ENCODE measurements around the gene ZBTB42.

ZBTB42 gene

DNA sequence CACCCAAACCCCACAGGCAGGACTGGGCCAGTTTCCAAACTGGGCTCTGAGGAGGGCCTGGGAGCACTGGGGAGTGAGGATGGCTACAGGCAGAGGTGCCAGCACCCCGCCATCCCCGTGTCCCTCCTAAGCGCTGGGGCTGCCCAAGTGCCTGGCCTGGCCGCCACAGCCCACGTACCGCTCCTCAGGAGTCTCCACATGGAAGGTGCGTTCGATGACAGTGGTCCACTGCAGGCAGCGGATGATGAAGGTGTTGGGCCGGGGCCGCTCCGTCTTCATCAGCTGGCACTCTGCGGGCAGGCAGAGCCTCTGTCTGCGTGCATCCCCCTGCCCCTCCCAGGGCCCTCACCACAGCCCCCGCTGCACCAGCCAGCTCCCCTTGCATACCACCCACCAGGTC is 24.4 kb upstream of the ZBTB42 start:
- no peak for TF ChIP-seq ZFX (IDR thresholded peaks at IDR 0.05)
- TF ChIP-seq, protein P1, sequence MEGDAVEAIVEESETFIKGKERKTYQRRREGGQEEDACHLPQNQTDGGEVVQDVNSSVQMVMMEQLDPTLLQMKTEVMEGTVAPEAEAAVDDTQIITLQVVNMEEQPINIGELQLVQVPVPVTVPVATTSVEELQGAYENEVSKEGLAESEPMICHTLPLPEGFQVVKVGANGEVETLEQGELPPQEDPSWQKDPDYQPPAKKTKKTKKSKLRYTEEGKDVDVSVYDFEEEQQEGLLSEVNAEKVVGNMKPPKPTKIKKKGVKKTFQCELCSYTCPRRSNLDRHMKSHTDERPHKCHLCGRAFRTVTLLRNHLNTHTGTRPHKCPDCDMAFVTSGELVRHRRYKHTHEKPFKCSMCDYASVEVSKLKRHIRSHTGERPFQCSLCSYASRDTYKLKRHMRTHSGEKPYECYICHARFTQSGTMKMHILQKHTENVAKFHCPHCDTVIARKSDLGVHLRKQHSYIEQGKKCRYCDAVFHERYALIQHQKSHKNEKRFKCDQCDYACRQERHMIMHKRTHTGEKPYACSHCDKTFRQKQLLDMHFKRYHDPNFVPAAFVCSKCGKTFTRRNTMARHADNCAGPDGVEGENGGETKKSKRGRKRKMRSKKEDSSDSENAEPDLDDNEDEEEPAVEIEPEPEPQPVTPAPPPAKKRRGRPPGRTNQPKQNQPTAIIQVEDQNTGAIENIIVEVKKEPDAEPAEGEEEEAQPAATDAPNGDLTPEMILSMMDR (conservative IDR thresholded peaks at IDR 0.05), result no peak
- H3K27ac ChIP-seq, result no peak overlapping the region

DNA sequence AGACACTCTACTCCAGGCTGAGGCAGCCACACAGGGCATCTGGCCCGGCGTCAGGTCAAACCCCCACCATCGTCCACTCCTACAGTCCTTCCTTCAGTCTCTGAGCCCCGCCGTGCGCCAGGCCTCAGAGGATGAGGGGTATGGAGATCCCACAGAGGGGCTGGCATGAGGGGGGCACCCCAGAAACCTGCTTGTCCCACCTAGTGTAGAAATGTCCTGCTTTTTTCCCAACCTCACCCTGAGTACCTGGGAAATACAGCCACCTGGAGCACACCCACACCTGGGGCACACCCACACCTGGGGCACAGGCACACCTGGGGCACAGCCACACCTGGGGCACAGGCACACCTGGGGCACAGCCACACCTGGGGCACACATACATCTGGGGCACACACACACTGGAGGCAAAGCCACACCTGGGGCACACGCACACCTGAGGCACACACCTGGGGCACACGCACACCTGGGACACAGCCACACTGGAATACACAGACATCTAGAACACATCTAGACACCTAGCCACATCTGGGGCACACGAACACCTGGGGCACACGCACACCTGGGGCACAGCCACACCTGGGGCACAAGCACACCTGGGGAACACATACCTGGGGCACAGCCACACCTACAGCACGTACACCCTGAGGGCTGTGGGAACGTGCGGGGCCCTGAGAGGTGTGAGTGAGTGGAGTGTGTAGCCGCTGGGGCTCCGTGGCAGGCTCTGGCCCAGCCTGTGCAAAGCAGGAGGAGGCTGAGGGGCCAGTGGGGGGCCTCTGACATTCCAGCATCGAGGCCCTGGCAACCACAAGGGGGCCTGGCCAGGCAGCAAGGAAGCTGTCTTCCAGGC is 23.7 kb upstream of the ZBTB42 start:
- TF ChIP-seq, protein P1 (conservative IDR thresholded peaks at IDR 0.05), result no peak
- no peak for TF ChIP-seq ZFX (IDR thresholded peaks at IDR 0.05)

DNA sequence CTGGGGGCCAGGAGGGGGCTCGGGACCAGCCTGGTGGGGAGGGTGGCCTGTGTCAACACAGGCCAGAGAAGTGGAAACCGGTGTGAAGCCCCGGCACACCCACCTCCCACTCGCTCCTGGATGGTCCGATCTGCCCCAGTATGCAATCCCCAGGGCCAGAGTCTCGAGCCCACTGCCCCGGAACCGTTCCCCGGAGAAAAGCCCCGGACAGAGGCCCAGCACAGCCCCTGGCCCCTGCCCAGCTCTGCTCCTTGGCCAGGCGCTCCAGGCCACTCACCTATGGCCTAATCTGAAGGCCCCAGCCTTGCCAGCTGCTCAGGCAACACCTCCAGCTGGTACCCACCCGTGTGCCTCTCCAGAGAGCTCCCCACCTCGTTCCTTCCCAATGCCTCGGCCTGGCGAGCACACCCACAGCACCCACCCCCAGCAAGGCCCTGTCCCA is 23.1 kb upstream of the ZBTB42 start:
- no peak for TF ChIP-seq ZFX (IDR thresholded peaks at IDR 0.05)
- TF ChIP-seq, protein P1 (conservative IDR thresholded peaks at IDR 0.05), result no peak
- no peak overlapping the region for H3K27ac ChIP-seq

More for the DNA sequence above, 23.7 kb upstream of the ZBTB42 start:
- H3K27ac ChIP-seq, result no peak overlapping the region

DNA sequence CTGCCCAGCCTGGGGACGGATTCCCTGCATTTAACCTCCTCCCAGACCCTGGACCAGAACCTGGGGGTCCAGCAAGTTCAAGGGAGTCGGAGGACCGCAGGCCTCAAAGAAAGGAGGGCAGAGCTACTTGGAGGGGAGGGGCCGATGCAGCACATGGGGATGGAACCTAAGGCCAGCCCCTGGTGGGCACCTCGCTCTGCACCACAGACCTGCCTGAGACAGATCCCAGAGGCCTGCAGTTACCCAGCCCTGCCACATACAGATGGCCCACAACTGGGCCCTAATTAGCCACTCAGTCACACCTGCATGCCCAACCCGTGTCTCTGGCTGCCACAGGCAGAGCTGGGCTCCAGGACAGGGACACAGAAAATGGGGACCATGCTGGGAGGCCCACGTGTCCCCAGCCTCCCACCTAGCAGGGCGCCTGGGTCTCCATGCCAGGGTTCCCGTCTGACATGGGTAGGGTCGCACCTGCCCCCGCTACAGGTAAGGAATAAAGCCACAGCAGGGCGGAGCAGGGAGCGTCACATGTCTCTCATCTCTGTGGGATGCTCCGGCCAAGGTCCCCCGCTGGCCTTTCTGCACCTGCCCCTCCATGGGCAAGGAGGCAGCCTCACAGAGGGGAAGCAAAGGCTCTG is 22.1 kb upstream of the ZBTB42 start:
- TF ChIP-seq, protein P1 (conservative IDR thresholded peaks at IDR 0.05), result no peak
- no peak for TF ChIP-seq ZFX (IDR thresholded peaks at IDR 0.05)
- H3K27ac ChIP-seq, result no peak overlapping the region

DNA sequence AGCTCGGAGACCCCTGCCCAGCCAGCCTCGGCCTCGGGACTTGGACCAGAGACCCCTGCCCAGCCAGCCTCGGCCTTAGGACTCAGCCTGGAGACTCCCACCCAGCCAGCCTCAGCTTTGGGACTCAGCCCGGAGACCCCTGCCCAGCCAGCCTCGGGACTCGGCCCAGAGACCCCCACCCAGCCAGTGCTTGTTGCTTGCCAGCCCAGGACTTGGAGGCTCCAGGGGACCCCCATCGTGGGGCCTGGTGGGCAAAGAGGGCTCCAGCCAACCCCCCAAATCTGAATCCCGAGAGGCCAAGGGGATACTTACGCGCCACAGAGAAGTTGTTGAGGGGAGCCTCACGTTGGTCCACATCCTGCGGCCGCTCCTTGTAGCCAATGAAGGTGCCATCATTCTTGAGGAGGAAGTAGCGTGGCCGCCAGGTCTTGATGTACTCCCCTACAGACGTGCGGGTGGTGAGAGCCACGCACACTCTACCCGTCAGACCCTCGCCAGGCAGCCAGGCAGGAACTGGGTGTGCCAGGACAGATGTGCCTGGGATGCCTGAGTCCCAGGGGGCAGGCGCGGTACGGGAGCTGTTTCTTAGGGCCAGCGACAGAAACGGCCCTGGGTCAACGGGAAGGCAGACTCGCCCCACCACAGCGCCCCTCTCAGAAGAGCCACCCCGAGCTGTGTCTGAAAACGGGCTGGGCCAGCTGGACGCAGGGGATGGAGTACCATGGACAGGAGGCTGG is 21.0 kb upstream of the ZBTB42 start:
- TF ChIP-seq ZFX (IDR thresholded peaks at IDR 0.05), result no peak
- TF ChIP-seq, protein P1 (conservative IDR thresholded peaks at IDR 0.05), result no peak
- H3K27ac ChIP-seq, result no peak overlapping the region

DNA sequence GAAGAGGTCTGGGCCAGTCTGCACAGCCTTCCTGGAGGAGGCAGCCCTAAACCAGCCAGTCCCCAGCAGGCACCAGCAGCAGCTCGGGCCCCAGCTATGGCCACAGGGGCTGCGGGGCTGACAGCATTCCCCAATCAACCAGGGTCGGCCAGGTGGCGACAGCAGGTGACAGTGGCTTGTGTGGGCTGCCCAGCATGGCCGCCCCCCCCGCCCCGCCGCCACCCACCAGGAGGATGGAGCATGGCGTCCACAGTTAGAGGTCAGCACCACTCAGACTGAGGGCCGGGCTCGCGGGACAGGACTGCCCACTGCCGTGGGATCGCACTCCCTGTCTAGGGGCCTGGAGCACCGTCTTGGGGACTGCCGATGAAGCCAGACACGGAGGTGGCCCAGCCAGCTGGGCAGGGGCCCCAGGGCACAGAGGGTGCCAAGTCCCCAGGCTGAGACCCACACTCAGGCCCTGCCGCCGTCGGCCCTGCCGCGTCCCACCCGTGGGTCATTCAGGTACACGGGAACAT is 20.3 kb upstream of the ZBTB42 start:
- H3K27ac ChIP-seq, result no peak overlapping the region

More for the DNA sequence above, 20.3 kb upstream of the ZBTB42 start:
- TF ChIP-seq, protein P1 (conservative IDR thresholded peaks at IDR 0.05), result no peak
- no peak for TF ChIP-seq ZFX (IDR thresholded peaks at IDR 0.05)
